ENCODE data around the gene NCAPD2. TPM values are rescaled to one million over a fixed set of nuclear protein-coding genes. Genes with fewer than 3 reads are reported as not detected.

NCAPD2 gene, protein sequence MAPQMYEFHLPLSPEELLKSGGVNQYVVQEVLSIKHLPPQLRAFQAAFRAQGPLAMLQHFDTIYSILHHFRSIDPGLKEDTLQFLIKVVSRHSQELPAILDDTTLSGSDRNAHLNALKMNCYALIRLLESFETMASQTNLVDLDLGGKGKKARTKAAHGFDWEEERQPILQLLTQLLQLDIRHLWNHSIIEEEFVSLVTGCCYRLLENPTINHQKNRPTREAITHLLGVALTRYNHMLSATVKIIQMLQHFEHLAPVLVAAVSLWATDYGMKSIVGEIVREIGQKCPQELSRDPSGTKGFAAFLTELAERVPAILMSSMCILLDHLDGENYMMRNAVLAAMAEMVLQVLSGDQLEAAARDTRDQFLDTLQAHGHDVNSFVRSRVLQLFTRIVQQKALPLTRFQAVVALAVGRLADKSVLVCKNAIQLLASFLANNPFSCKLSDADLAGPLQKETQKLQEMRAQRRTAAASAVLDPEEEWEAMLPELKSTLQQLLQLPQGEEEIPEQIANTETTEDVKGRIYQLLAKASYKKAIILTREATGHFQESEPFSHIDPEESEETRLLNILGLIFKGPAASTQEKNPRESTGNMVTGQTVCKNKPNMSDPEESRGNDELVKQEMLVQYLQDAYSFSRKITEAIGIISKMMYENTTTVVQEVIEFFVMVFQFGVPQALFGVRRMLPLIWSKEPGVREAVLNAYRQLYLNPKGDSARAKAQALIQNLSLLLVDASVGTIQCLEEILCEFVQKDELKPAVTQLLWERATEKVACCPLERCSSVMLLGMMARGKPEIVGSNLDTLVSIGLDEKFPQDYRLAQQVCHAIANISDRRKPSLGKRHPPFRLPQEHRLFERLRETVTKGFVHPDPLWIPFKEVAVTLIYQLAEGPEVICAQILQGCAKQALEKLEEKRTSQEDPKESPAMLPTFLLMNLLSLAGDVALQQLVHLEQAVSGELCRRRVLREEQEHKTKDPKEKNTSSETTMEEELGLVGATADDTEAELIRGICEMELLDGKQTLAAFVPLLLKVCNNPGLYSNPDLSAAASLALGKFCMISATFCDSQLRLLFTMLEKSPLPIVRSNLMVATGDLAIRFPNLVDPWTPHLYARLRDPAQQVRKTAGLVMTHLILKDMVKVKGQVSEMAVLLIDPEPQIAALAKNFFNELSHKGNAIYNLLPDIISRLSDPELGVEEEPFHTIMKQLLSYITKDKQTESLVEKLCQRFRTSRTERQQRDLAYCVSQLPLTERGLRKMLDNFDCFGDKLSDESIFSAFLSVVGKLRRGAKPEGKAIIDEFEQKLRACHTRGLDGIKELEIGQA (N-terminal part only)
- total RNA-seq = 100 to 1,000 TPM; 153 to 156 TPM

- Mint-ChIP-seq H3K36me3 (ENCODE audit: low read depth) (peaks cover 53% of the 10 kb centered on the region), H3K4me1 (peaks cover 44% of the 10 kb centered on the region), H3K4me3 (peak within 1 kb of the TSS; percentile 96), H3K9me3 (no peaks in the 10 kb centered on the region), H3K27me3 (no peaks in the 10 kb centered on the region), H3K27ac (peak within 1 kb of the TSS; percentile 98)
- ChIA-PET CTCF (interaction anchor here (0.6 to 3.4 kb wide), 14 partner anchors 19 to 75 kb away, joined by 3 to 17 read pairs (median 4); partner anchors contain the start of genes GAPDH, NOP2, TAPBPL and VAMP1), POLR2A (interaction anchor here (0.7 to 10.2 kb wide), 39 partner anchors 10 to 379 kb away, joined by 3 to 163 read pairs (median 4); partner anchors contain the start of genes CD27, CDCA3, COPS7A and GAPDH)
- peak; percentile 98 for DNase-seq
These were observed at the start of gene NCAPD2 for GRCh38 chr12:6493497-6494257. Gene NCAPD2, plus strand, starts transcription at chr12:6494102. Its CDS starts 997 bp downstream, at chr12:6495099.

DNA sequence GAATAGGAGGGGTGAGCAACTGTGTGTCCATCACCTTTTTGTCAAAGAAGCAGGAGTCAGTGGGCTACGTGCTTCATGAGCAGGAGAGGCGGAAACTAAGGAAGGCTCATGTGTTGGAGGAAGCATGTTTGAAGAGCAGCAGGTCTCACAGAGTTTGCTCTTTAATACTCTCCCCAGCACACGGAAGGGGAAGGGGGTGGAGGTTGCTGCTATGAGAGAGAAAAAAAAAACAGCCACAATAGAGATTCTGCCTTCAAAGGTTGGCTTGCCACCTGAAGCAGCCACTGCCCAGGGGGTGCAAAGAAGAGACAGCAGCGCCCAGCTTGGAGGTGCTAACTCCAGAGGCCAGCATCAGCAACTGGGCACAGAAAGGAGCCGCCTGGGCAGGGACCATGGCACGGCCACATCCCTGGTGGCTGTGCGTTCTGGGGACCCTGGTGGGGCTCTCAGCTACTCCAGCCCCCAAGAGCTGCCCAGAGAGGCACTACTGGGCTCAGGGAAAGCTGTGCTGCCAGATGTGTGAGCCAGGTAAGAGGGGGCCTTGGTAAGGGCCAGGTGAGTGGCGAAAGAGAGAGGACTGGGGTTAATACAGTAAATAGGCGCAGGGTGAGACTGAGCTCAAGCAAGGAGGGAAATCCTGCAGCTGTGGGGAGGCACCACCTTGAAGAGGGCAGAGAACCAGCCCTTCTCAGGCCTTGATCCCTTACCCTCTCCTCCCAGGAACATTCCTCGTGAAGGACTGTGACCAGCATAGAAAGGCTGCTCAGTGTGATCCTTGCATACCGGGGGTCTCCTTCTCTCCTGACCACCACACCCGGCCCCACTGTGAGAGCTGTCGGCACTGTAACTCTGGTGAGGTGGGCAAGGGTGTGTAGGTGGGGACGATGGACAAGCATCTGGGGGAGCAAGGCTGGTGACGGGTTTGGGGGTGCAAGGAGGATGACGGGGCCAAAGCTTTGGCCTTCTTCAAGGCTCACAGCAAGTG is 48.9 kb upstream of the NCAPD2 start, which contains the start of gene CD27:
CD27 (plus strand) TSS at position 252 of the 985 bp plus-strand sequence; CDS start at position 393, 141 bp downstream.
- POLR2A ChIA-PET = interaction anchor here (0.6 to 21.3 kb wide), 12 partner anchors 7 to 108 kb away, joined by 3 to 298 read pairs (median 6); partner anchors contain the start of genes GAPDH, MRPL51, TAPBPL and VAMP1
- CTCF ChIA-PET = interaction anchor here (0.7 to 2.2 kb wide), 4 partner anchors 10 to 93 kb away, joined by 3 to 7 read pairs (median 4); no protein-coding TSS in a partner anchor
- H3K27ac Mint-ChIP-seq = peak within 1 kb of the TSS; percentile 85
- H3K36me3 Mint-ChIP-seq (ENCODE audit: low read depth) = peaks cover 33% of the 10 kb centered on the region
- no peaks in the 10 kb centered on the region for H3K27me3 Mint-ChIP-seq
- peaks cover 56% of the 10 kb centered on the region for H3K4me1 Mint-ChIP-seq
- peak within 1 kb of the TSS; percentile 73 for H3K4me3 Mint-ChIP-seq
- H3K9me3 Mint-ChIP-seq = no peaks in the 10 kb centered on the region
- DNase-seq = no peak

DNA sequence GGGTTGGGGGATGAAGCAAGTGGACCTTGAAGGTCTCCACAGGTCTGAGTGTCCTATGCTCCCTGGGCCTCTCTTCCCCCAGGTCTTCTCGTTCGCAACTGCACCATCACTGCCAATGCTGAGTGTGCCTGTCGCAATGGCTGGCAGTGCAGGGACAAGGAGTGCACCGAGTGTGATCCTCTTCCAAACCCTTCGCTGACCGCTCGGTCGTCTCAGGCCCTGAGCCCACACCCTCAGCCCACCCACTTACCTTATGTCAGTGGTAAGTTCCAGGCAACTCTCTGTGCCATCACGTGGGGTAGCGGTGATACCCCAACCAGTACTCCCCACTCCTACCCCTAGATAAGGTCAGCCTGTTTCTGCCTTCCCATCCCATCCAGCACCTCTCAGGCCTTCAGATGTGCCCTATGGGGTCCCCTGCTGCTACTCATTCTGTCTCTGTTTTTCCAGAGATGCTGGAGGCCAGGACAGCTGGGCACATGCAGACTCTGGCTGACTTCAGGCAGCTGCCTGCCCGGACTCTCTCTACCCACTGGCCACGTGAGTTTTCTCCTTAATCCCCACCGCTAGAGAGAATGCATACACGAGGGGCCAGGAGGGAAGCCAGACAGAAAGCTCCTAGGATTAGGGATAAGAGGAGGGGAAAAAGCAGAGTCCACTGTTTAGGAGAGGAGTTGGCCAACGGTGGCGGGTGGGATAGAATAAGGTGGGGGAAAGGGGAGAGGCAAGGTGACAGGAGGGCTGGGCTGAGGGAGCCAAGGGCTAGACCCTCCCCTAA is 43.6 kb upstream of the NCAPD2 start:
- Mint-ChIP-seq H3K4me3 (peak overlapping the region; percentile 99), H3K36me3 (ENCODE audit: low read depth) (peaks cover 77% of the 10 kb centered on the region), H3K27ac (peak overlapping the region; percentile 97), H3K27me3 (no peaks in the 10 kb centered on the region), H3K9me3 (no peaks in the 10 kb centered on the region), H3K4me1 (peaks cover 79% of the 10 kb centered on the region)
- POLR2A ChIA-PET = interaction anchor here (1.4 to 21.3 kb wide), 10 partner anchors 7 to 493 kb away, joined by 4 to 298 read pairs (median 20); partner anchors contain the start of genes C12orf57, COPS7A, MRPL51 and RNU7-1
- no peak for DNase-seq
- CTCF ChIA-PET = interaction anchor here (0.8 to 4.2 kb wide), 9 partner anchors 11 to 127 kb away, joined by 3 to 36 read pairs (median 9); partner anchors contain the start of gene VAMP1

GRCh38 chr12:6450869-6451347 is 43.0 kb upstream of the NCAPD2 start:
- H3K4me3 Mint-ChIP-seq = peak overlapping the region; percentile 99
- ChIA-PET CTCF (interaction anchor here (0.8 to 4.2 kb wide), 12 partner anchors 11 to 131 kb away, joined by 3 to 36 read pairs (median 6); partner anchors contain the start of gene VAMP1), POLR2A (interaction anchor here (0.9 to 21.3 kb wide), 16 partner anchors 8 to 493 kb away, joined by 3 to 298 read pairs (median 10); partner anchors contain the start of genes C12orf57, COPS7A, GAPDH and MRPL51)
- H3K27ac Mint-ChIP-seq = peak overlapping the region; percentile 97
- H3K36me3 Mint-ChIP-seq (ENCODE audit: low read depth) = peaks cover 76% of the 10 kb centered on the region
- H3K9me3 Mint-ChIP-seq = no peaks in the 10 kb centered on the region
- peaks cover 76% of the 10 kb centered on the region for H3K4me1 Mint-ChIP-seq
- H3K27me3 Mint-ChIP-seq = no peaks in the 10 kb centered on the region
- no peak for DNase-seq

- ChIA-PET POLR2A (interaction anchor here (0.8 to 21.3 kb wide), 22 partner anchors 8 to 492 kb away, joined by 3 to 298 read pairs (median 8); partner anchors contain the start of genes C12orf57, COPS7A, GAPDH and MRPL51), CTCF (interaction anchor here (0.6 to 4.2 kb wide), 15 partner anchors 10 to 132 kb away, joined by 3 to 36 read pairs (median 4); partner anchors contain the start of gene VAMP1)
- Mint-ChIP-seq H3K4me1 (peaks cover 71% of the 10 kb centered on the region), H3K27me3 (no peaks in the 10 kb centered on the region), H3K4me3 (peak within 1 kb of the TSS; percentile 99), H3K27ac (peak within 1 kb of the TSS; percentile 97), H3K9me3 (no peaks in the 10 kb centered on the region), H3K36me3 (ENCODE audit: low read depth) (peaks cover 77% of the 10 kb centered on the region)
- peak; percentile 83 for DNase-seq
These were observed 42.3 kb upstream of the NCAPD2 start, which contains the start of gene TAPBPL for GRCh38 chr12:6451348-6452244. Gene TAPBPL, plus strand, starts transcription at chr12:6452042. Its CDS starts 207 bp downstream, at chr12:6452249.

- no peak for DNase-seq
- H3K36me3 Mint-ChIP-seq (ENCODE audit: low read depth) = peaks cover 75% of the 10 kb centered on the region
- H3K9me3 Mint-ChIP-seq = no peaks in the 10 kb centered on the region
- CTCF ChIA-PET = interaction anchor here (0.9 to 4.2 kb wide), 9 partner anchors 9 to 116 kb away, joined by 3 to 36 read pairs (median 9); partner anchors contain the start of gene VAMP1
- H3K27ac Mint-ChIP-seq = peak overlapping the region; percentile 97
- peaks cover 70% of the 10 kb centered on the region for H3K4me1 Mint-ChIP-seq
- no peaks in the 10 kb centered on the region for H3K27me3 Mint-ChIP-seq
- POLR2A ChIA-PET = interaction anchor here (0.8 to 21.3 kb wide), 20 partner anchors 8 to 491 kb away, joined by 3 to 298 read pairs (median 8); partner anchors contain the start of genes C12orf57, COPS7A, GAPDH and MRPL51
- peak overlapping the region; percentile 99 for H3K4me3 Mint-ChIP-seq
These were observed 41.5 kb upstream of the NCAPD2 start for GRCh38 chr12:6452245-6452943.

DNA sequence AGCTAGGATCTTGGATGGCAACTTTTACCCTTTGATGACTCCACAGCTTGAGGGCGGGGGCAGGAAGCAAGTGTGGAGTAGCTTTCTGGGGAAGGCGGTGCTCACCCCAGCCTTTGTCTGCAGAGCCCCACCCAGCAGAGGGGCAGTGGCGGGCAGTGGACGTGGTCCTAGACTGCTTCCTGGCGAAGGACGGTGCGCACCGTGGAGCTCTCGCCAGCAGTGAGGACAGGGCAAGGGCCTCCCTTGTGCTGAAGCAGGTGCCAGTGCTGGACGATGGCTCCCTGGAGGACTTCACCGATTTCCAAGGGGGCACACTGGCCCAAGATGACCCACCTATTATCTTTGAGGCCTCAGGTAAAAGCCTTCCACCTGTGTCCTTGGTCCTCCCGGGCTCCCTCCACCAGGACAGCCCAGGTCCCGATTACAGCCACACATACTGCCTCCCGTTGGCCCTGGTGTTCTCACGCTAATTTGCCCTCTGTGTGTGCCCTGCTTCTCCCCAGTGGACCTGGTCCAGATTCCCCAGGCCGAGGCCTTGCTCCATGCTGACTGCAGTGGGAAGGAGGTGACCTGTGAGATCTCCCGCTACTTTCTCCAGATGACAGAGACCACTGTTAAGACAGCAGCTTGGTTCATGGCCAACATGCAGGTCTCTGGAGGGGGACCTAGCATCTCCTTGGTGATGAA is 40.8 kb upstream of the NCAPD2 start:
- Mint-ChIP-seq H3K4me1 (peaks cover 64% of the 10 kb centered on the region), H3K36me3 (ENCODE audit: low read depth) (peaks cover 75% of the 10 kb centered on the region), H3K27me3 (no peaks in the 10 kb centered on the region), H3K27ac (peak overlapping the region; percentile 97), H3K4me3 (peak overlapping the region; percentile 99), H3K9me3 (no peaks in the 10 kb centered on the region)
- DNase-seq = peak; percentile 56
- ChIA-PET POLR2A (interaction anchor here (1.0 to 21.3 kb wide), 13 partner anchors 9 to 130 kb away, joined by 3 to 298 read pairs (median 20); partner anchors contain the start of genes MRPL51 and VAMP1), CTCF (interaction anchor here (1.2 to 4.2 kb wide), 4 partner anchors 8 to 117 kb away, joined by 3 to 36 read pairs (median 21); no protein-coding TSS in a partner anchor)

All from activated CD4-positive, alpha-beta memory T cell treated with anti-CD3 and anti-CD28 coated beads, Interleukin-2, amount 10 ng/mL, durations not matched to agents 7 days and 5 days (primary cell).